Type B pancreatic cell (in vitro differentiated cells): Measurements from ENCODE around the gene SLMAP. TPM values are rescaled to one million over a fixed set of nuclear protein-coding genes. Genes with fewer than 3 reads are reported as not detected.

Source experiments
- DNase-seq: peaks from one replicate; pipeline ENCODE4 v3.0.0; 2021; ENCODE audit warnings: mixed read lengths; ENCODE audit not compliant: unreplicated experiment; ENCODE audit errors: extremely low spot score
- H3K27ac Mint-ChIP-seq: 2 replicates; pipeline ENCODE4 v1.8.0; 2021; ENCODE audit warnings: mild to moderate bottlenecking, mixed read lengths
- H3K27me3 Mint-ChIP-seq: 2 replicates; pipeline ENCODE4 v1.8.0; 2021; ENCODE audit warnings: mixed read lengths
- H3K36me3 Mint-ChIP-seq: 2 replicates; pipeline ENCODE4 v1.8.0; 2021; ENCODE audit warnings: mixed read lengths
- H3K4me1 Mint-ChIP-seq: one replicate; pipeline ENCODE4 v1.8.0; 2021; ENCODE audit warnings: mixed read lengths; ENCODE audit not compliant: unreplicated experiment
- H3K4me3 Mint-ChIP-seq: 2 replicates; pipeline ENCODE4 v1.8.0; 2021; ENCODE audit warnings: mild to moderate bottlenecking, mixed read lengths
- H3K9me3 Mint-ChIP-seq: 2 replicates; pipeline ENCODE4 v1.8.0; 2021; ENCODE audit warnings: mixed read lengths
- total RNA-seq: library from RNA; stranded (reverse); gene quantifications from 2 replicates; pipeline ENCODE4 v1.2.1, GENCODE V29; 2021; ENCODE audit warnings: low replicate concordance
- TF ChIP-seq, protein P1 (sequence below): fragments of 200-600 bp; sonication (generic); conservative IDR thresholded peaks from 2 replicates; pipeline ENCODE4 v1.5.0; 2021; ENCODE audit warnings: antibody characterized with exemption, mild to moderate bottlenecking

The SLMAP gene
- total RNA-seq, 1 donor from 2014 or later: 55.1 TPM

DNA sequence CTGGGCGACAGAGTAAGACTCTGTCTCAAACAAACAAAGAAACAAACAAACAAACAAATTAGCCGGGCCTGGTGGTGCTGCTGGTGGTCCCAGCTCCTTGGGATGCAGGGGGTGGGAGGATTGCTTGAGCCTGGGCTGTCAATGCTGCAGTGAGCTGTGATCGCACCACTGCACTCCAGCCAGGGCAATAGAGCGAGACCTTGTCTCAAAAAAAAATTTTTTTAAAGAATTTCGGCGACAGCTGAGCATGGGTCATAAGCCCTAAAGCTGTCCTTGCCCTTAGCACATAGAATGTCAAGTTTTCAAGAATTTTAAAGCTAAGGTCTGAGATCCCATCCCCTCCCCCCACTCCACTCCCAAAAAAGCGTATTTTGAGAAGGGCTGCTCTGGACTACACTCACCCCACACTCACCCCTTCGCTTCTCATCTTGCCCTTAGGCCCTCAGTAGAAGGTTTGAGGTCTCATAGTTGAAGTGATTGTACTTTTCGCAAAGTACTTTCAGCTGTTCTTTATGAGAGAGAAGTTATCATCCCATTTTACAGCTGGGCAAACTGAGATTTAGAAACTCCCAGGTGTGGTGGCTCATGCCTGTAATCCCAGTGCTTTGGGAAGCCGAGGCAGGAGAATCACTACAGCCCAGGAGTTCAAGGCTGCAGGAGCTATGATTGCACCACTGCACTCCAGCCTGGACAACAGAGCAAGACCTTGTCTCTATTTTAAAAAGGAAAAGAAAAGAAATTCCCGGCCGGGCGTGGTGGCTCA is 217.8 kb downstream of the SLMAP start:
- TF ChIP-seq, protein P1, sequence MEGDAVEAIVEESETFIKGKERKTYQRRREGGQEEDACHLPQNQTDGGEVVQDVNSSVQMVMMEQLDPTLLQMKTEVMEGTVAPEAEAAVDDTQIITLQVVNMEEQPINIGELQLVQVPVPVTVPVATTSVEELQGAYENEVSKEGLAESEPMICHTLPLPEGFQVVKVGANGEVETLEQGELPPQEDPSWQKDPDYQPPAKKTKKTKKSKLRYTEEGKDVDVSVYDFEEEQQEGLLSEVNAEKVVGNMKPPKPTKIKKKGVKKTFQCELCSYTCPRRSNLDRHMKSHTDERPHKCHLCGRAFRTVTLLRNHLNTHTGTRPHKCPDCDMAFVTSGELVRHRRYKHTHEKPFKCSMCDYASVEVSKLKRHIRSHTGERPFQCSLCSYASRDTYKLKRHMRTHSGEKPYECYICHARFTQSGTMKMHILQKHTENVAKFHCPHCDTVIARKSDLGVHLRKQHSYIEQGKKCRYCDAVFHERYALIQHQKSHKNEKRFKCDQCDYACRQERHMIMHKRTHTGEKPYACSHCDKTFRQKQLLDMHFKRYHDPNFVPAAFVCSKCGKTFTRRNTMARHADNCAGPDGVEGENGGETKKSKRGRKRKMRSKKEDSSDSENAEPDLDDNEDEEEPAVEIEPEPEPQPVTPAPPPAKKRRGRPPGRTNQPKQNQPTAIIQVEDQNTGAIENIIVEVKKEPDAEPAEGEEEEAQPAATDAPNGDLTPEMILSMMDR: no peak
- Mint-ChIP-seq H3K4me3 (no peak overlapping the region), H3K9me3 (no peaks in the 10 kb centered on the region), H3K27me3 (no peaks in the 10 kb centered on the region), H3K4me1 (peaks cover 34% of the 10 kb centered on the region), H3K36me3 (no peaks in the 10 kb centered on the region), H3K27ac (no peak overlapping the region)
- DNase-seq: no peak

DNA sequence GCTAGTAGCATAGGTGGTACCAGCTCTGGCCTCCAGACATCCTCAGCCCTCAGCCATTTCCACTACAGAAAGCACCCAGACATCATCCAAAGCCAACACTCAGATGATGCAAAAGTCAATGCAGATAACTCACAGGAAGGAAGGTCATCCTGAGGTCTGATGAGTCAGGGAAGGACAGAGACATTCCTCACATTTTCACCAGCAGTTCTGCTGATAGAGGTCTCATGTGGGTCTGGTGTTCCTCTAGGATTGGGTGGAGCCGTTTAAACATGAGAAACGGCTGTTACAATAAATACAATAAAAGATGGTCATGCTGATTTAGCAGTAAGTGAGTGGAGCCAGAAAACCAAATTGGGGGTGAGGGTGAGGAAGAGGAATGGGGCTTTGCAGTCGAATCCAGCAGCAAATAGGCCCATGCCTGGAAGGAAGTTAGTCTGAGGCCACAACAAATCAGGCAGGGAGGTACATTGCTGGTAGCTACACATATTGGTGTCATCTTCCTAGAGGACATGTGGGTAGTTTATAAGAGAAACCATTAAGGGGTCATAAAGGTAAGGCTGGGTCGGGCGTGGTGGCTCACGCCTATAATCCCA is 218.8 kb downstream of the SLMAP start:
- Mint-ChIP-seq H3K27ac (peak overlapping the region; percentile 74), H3K4me3 (peak overlapping the region; percentile 4), H3K4me1 (peaks cover 31% of the 10 kb centered on the region), H3K36me3 (no peaks in the 10 kb centered on the region), H3K27me3 (no peaks in the 10 kb centered on the region), H3K9me3 (no peaks in the 10 kb centered on the region)
- TF ChIP-seq, protein P1: no peak
- no peak for DNase-seq

DNA sequence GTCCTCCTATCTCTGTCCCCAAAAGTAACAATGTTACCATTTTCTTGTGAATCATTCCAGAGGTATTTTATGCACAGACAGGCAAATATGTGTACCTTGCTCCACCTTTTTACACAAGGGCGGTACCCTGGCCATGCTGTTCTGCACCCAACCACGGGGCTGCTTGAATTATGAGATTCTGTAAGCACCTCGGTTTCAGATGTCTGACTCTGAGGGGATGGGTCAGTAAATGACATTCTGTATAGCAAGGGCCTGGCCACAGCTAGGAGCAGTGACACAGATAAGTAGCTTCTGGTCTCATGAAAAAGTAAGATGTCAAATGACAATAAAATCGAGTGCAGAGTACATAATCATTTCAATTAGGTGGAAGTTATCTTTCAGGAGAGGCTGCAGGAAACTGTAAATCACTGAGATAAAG is 221.7 kb downstream of the SLMAP start:
- Mint-ChIP-seq H3K9me3 (no peaks in the 10 kb centered on the region), H3K4me1 (peaks cover 14% of the 10 kb centered on the region), H3K27me3 (no peaks in the 10 kb centered on the region), H3K27ac (peak overlapping the region; percentile 90), H3K36me3 (no peaks in the 10 kb centered on the region), H3K4me3 (peak overlapping the region; percentile 32)
- TF ChIP-seq, protein P1: no peak
- no peak for DNase-seq

DNA sequence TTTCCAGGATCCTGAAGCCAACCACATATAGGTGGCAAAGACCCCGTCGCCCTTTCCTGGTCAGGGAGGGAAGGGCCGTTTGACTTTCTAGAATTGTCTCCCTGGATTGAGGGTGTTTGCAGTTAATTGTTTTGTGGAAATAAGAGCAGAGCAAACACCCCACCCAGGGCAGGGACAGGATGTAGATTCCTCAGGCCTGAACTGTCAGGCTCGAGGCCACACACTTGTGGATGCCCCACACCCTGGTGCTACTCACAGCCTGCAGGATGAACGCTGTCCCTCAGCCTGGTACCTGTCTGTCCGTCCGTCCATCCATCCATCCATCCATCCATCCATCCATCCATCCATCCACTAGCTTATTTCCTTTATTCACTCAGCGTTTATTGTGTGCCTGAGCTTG is 222.2 kb downstream of the SLMAP start:
- Mint-ChIP-seq H3K4me3 (no peak overlapping the region), H3K4me1 (peaks cover 12% of the 10 kb centered on the region), H3K27ac (peak overlapping the region; percentile 90), H3K27me3 (no peaks in the 10 kb centered on the region), H3K9me3 (no peaks in the 10 kb centered on the region), H3K36me3 (no peaks in the 10 kb centered on the region)
- DNase-seq: no peak
- TF ChIP-seq, protein P1: no peak

Other genes with a start within 250 kb of the SLMAP start
- gene DNAH12, start 212.0 kb upstream of the SLMAP start, total RNA-seq: 0.29 and 0.87 TPM in 2 replicates
- gene PDE12, start 200.0 kb upstream of the SLMAP start, total RNA-seq: 20.4 and 23.7 TPM in 2 replicates
- 132 and 188 TPM in 2 replicates for gene ARF4, start 159.0 kb upstream of the SLMAP start, total RNA-seq
- gene DENND6A, start 63.2 kb upstream of the SLMAP start, total RNA-seq: 29.6 and 31.2 TPM in 2 replicates